COLO668 (cell line): ENCODE data around the gene DAAM2.

Experiments used
- DNase-seq: peaks from one replicate; lab custom pipeline; 2025; ENCODE audit not compliant: unreplicated experiment; lab: John Stamatoyannopoulos, UW

Gene DAAM2

DNA sequence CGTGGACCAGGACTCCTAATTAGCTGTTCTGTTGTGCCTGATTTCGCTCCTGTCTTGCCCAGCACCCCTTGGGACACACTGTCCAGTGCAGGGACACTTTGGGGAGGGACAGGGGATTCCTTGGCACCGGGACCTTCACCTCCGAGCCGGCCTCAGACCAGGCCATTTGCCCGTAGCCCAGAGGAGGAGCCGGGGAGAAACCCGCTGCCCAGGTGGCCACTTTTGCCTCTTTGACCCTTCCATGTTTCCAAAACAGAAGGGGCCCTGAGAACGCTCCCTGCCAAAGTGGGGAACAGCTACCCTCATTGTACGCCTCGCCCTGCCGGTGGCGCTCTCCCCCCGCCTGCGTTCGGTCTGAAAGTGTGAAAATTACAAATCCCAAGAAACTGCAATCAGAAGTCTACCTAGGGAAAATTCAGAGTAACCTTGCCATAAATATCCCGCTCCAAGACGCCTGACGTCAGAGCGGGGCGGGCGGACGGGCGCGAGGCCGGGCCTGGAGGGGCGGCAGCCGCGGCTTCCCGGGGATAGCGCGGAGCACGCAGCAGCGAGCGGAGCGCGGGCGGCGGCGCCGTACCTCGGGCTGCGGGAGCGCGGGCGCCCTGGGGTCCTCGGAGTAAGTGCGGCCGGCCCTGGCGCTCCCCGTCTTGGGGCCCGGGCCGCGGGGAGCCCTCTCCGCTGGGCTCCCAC lies at the start of gene DAAM2:
Gene DAAM2 (plus strand): TSS at position 527 of the 690 bp plus-strand sequence. CDS start 63,927 bp downstream, outside the sequence.
- DNase-seq, result peak; percentile 31

- no peak for DNase-seq
Observed at GRCh38 chr6:39746795-39747194, 45.4 kb upstream of the DAAM2 start.

- no peak for DNase-seq
Observed at GRCh38 chr6:39752835-39753724, 39.1 kb upstream of the DAAM2 start.

DNA sequence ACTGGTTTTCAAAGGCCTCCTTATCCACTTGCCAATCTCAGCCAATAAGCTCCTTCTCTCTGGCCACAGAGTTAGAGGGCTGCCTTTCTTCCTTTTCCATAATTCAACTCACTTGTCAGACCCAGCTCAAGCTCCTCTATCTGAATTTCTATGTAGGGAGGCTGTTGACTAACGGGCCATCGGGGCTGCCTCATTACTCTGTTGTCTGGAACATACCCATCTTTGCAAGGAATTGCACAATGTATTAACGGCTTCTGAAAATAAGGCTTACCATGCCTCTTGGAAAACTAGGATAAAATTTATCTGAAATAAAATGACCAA lies 38.5 kb upstream of the DAAM2 start:
- no peak for DNase-seq

DNA sequence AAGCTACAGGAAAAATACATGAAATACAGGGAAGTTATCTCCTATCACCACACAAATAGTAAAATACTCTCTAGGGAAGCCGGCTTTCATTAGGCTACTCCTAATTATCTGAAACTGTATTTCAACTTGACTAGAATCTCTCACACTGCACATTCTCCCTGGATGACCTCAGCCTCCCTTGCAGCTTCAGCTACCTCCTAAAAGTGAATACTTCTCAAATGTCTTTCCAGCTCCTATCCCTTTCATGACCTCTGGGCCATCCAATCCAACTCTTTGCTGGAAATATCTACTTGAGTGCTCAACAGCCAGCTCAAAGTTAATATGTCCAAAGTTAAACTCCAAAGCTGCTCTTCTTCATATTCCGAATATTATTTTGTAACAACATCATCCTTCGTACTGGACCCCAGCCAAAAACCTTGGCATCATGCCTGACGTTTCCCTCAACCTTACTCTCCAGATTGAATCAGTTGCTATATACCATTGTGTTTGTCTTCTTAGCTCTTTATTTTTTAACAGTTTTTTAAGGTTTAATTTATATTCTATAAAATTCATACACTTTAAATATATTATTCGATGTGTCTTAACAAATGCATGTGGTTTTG lies 37.6 kb upstream of the DAAM2 start:
- DNase-seq, result no peak

GRCh38 chr6:39755231-39755630 lies 36.9 kb upstream of the DAAM2 start:
- DNase-seq, result no peak

- no peak for DNase-seq
Observed at GRCh38 chr6:39756582-39756981, 35.6 kb upstream of the DAAM2 start.

GRCh38 chr6:39758905-39759605 lies 33.1 kb upstream of the DAAM2 start:
- no peak for DNase-seq

DNA sequence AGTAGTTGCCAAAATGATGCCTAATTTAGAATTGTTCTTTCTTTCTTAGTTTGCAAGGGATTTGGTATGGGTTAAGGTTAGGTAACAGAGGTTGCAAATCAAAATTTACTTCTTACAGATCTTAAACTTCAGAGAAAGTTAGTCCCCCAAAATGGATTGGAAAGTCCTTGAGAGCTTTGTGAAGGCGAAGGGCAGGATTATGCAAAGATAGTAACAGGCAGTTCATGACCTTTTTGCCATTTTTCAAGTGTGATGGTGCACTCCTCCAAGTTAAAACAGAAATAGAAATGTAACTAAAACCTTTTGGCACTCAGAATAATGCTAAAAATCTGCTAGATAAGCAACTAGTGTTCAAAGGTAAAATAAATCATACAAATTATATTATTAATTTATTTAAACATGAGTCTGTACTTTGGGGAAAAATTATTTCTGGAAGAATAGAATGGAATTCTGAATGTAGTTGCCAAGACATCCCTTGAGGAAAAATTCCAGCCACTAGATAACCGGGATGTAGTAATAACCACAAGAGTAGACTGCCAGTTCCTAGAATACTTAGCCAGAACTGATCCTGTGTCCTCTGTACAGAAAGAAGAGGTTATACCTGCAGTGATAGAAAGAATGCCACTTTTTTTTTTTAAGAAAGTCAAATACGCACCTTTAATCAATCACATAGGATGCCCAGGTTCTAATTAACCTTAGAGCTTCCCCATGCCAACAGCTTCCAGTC lies 31.8 kb upstream of the DAAM2 start:
- no peak for DNase-seq

GRCh38 chr6:39765508-39766065 lies 26.6 kb upstream of the DAAM2 start:
- DNase-seq, result no peak

DNA sequence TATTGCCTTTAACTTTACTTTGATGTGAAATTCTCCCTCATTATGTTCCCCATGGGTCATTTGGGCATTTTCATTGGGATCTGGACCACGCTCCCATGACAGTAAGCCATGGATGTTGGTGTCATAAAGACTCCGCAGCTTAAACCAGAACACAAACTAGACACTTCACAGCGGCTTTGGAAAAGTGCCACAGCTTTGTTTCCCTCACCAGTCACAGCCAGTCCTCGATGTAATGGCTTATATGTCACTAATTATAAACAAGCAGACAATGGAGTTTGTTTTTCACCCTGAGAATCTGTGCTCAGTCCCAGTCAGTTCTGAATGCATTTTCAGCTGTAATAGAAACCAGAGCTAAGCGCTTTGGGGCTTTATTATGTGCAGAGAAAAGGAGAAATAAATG lies 23.2 kb upstream of the DAAM2 start:
- no peak for DNase-seq

GRCh38 chr6:39770446-39770845 lies 21.7 kb upstream of the DAAM2 start:
- DNase-seq, result no peak

GRCh38 chr6:39772559-39773273 lies 19.5 kb upstream of the DAAM2 start:
- DNase-seq, result no peak

GRCh38 chr6:39773782-39774181 lies 18.4 kb upstream of the DAAM2 start:
- DNase-seq, result no peak

DNA sequence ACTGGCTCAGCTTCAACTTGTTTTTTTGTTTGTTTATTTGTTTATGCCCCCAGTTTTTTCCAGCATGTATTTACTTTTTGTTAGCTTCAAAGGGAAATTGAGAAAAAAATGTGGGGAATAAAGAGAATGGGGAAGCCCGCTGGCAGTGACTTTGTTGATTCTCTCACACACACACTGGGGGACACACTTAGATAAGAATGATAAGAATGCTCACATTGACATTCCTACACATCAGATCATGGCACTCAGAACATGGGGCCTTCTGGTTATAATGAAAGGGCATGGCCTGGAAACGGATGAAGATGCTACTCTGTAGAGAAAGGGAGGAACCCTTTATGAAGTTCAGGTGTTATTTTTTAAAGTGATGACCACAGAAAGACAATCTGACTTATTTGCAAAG lies 15.6 kb upstream of the DAAM2 start:
- no peak for DNase-seq

DNA sequence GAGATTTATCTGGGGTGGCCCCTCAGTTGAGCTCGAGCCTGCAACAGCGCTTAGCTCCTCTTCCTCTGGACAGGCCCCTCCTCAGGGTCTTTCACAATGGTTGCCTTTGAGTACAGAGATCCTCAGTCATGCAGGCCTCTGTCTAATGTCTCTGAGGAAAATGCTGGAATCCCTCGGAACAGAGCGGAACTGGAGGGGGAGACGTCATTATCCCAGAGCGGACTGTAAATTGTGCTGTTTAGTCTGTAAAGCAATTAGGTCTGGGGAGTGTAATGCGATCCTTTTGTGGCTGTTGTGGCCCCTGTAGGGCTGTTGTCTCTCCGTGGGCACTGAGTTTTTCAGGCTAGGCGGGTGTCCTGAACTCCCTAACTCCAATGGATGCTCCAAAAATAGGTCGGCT lies 15.0 kb upstream of the DAAM2 start:
- no peak for DNase-seq

DNA sequence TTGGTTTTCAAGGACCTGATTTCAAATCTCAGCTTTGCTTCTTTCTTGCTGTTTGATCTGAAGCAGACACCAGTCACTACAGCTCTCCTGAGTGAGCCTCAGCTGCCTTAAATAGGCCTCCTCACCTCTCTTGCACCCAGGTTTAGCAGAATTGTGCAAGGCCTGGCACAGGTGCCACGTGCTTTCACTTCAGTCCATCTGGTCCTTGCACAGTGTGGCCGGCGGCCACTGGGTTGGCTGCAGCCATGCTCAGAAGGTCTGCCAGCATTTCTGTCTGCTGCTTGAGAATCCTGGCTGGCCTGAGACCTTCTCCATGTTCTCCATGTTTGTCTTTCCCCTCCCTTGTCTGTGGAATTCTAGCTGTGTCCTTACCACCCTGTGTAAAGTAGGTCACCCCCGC lies 14.5 kb upstream of the DAAM2 start:
- DNase-seq, result no peak

- DNase-seq, result no peak
Observed at GRCh38 chr6:39778581-39779255, 13.5 kb upstream of the DAAM2 start.

- DNase-seq, result no peak
Observed at GRCh38 chr6:39785281-39785680, 6.9 kb upstream of the DAAM2 start.
